A172 (cell line): ENCODE results near the gene BAMBI. TPM values are rescaled to one million over a fixed set of nuclear protein-coding genes. Genes with fewer than 3 reads are reported as not detected.
"Not testable (repeated sequence)": the region's sequence is repeated elsewhere in the genome, so short reads cannot be mapped to it uniquely, and the experiment has no call there.

Experiments used
- DNase-seq: peaks from one replicate; pipeline ENCODE4 v3.0.0-alpha.2; 2015; ENCODE audit warnings: low spot score
- total RNA-seq: library from RNA; depleted of rRNA; stranded (reverse); fragments of >200 nt; shearing (Covaris generic); gene quantifications from 2 replicates; pipeline ENCODE4 v1.2.3, GENCODE V29; 2014; rRNA removed

BAMBI gene, protein sequence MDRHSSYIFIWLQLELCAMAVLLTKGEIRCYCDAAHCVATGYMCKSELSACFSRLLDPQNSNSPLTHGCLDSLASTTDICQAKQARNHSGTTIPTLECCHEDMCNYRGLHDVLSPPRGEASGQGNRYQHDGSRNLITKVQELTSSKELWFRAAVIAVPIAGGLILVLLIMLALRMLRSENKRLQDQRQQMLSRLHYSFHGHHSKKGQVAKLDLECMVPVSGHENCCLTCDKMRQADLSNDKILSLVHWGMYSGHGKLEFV
- total RNA-seq = 36.2 and 43.8 TPM in 2 replicates

DNA sequence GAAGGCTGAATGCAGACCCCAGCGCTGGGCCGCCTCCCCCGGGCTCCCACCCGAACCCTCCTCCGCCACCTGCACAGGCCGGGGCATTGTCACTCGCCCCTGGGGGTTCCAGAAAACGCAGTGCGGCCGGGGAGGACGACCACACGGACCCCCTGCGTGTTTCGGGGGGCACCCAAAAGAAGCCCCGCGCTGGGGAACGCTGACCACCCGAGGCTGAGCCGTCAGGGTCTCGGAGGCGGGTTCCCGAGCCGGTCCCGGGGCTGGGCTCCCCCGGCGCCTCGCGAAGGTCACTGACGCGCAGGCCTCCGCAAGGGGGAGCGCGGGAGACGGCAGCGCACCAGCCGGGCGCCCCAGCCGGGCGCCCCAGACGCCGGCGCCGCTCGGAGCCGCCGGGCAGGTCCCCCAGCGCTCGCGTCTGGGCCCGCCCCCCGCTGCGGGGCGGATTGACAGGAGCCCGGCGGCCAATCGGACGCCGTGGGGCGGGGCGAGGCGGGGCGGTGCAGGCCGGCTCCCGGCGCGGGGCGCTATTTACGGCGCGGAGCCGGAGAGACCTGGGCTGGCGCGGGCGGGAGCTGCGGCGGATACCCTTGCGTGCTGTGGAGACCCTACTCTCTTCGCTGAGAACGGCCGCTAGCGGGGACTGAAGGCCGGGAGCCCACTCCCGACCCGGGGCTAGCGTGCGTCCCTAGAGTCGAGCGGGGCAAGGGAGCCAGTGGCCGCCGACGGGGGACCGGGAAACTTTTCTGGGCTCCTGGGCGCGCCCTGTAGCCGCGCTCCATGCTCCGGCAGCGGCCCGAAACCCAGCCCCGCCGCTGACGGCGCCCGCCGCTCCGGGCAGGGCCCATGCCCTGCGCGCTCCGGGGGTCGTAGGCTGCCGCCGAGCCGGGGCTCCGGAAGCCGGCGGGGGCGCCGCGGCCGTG is at the start of gene BAMBI:
BAMBI (plus strand) TSS at position 554 of the 920 bp plus-strand sequence. CDS start 377 bp downstream, outside the sequence.
- DNase-seq = peak; percentile 75

DNA sequence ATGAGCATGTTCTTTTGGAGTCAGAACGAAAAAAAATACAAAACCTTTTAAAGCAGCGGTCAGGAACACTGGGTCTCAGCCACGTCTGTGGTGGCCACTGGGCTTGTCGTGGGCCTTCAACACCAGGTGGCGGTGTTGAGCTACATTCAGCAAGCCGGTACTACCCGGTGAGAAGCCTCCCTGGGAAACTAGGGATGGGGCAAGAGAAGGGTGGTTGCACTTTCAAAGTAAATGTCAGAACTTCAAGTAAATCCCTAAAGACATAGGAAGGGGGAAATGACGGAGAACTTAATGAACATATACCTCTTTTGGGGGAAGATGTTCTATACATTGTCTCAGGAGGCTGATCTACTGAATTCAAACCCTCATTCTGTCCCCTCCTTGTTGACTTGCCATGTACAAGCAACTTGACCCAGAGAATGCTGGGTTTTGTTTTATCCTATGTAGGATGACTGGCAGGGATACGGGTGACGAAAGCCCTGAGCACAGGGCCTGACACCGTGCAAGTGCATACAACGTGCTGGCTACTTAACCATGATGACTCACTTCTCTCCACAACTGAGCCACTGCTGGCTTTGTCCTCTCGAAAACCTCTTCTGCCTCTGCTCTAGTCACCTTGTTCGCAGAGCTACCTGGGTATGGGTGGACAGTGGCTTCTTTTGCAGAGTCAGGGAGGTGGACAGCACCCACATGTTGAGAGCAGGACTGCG is 49.0 kb upstream of the BAMBI start:
- DNase-seq = peak; percentile 76

DNA sequence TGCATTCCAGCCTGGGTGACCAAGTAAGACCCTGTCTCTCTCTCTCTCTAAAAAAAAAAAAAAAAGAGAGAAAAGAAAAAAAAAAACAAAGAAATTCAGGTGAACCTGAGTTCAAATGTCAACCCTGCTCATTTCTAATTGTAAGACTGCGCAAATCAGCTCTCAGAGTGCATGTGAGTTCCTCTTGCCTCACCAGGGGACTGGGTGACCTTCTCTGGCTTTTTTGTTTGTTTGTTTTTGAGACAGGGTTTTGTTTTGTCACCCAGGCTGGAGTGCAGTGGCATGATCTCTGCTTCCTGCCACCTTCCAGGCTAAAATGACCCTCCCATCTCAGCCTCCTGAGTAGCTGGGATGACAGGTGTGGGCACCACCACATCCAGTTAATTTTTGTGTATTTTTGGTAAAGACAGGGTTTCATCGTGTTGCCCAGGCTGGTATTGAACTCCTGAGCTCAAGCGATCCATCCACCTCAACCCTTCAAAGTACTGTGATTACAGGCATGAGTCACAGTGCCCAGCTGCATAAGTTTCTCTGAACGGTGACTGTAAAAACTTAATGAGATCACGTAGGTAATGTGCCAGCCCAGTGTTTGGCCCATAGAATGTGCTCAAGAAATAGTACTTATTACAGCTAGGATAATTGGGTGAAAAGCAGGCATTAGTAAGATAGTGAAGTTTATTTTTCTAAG is 45.3 kb upstream of the BAMBI start:
- DNase-seq = peak; percentile 77

DNA sequence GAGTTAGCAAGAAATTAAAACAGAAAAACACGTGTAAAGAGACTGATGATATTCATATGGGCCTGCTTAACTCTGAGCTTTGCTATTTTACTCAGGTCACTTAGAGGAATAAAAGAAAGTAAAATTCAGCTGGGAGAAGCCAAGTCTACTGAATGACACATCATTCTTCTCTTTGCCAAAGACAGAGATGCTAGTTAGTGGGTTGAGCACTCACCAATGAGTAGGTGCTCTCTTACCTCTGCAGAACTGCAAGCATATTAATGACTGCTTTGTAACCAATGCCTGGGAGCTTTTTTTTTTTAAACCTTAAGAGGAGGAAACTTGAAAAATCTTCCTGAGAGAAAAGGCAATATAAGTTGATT is 44.8 kb upstream of the BAMBI start:
- DNase-seq = peak; percentile 40

DNA sequence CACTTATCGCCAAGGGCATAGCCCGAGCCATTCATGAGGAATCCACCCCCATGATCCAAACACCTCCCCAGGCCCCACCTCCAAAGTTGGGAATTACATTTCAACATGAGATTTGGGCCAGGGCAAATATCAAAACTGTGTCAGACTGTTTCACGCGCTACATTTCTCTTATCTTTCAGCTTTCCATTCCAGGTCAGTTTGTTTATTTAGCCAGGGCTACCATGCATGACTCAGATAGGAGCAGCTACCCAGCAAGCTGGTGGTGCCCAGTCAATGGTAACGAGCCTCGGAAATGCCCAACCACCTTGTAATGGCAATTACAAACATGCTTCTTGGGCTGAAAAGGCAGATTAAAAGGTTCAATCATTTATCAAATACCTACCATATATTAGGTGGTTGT is 43.6 kb upstream of the BAMBI start:
- DNase-seq = peak; percentile 90

DNA sequence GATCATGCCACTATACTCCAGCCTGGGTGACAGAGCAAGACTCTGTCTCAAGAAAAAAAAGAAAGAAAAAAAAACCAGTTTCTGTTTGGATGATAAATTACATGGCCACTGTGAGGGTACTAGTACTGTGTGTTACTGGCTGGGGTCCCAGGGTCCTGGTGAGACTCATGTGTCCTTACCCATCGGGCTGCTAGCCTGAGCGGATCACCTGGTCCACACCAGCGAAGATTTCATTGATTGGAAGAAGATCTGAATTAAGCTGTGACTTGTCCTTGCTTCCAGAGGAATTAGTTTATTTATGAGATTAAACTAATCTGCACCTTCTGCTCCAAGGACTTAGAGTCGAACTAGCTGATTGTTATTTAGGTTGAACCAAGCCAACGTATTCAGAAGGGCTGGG is 40.0 kb upstream of the BAMBI start:
- DNase-seq = no peak

DNA sequence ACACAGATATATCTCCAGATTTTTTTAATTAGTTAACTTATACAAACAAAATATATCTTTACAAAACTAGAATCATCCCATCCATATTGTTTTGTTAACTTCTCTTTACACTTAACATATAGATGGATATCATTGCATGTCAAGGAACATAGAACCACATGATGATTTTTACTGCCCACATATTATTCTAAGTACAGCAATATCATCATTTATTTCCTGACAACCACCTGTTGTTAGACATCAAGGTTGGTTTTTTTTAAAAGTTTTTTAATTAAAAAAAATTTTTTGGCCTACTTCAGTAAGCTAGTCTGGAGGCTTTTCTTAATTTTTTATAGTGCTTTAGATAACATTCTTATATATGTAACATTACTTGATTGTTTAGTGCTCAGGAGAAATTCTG is 38.9 kb upstream of the BAMBI start:
- no peak for DNase-seq

DNA sequence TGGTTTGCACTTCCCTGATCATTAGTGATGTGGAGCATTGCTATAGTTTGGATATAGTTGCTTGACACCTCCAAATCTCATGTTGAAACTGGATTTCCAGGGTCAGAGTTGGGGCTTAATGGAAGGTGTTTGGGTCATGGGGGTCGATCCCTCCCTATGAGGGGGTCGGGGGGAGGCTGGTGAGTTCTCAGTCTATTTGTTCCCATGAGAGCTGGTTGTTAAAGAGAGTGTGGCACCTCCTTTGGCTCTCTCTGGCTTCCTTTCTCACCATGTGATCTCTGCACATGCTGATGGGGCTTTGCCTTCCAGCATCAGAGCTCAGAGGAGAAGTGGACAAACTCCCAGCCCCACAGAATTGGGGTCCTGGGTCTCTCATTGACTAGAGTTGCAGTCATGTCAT is 36.8 kb upstream of the BAMBI start:
- DNase-seq = no peak

DNA sequence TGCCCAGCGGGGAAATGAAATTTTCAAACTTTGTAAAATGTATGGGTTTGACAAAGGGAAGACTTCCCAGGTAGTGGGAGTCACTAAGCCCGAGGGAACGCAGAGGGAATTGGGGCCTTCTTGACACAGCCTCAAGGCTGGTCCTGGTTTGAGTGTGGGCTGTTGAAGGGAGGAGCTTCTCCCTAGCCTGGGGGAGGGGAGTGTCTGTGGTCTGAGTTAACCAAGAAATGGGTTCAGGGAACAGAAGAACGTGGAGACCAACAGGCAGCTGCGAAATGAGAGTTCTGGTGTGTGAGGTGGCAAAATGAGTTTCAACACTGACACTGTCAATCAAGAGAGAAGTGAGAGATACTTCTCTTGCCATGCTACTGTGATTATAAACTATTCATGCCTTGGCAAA is 32.7 kb upstream of the BAMBI start:
- DNase-seq = no peak

DNA sequence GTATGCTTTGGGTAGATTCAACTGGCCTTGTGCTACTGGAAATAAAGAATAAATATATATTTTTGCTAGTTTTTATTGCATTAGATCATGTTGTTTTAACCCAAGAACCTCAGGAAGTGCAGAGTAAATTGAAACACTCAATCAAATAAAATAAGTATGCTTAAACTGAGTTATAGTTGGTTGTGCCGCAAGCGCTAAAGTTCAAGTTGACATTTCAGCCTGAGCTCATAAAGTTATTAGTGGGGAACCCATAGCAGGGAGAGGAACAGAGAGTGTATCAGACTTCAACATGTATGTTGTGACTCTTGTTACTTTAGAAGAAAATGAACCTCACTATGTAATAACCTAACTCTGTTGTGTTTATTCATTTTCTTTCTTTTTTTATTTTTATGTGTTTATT is 25.2 kb upstream of the BAMBI start:
- DNase-seq = no peak

DNA sequence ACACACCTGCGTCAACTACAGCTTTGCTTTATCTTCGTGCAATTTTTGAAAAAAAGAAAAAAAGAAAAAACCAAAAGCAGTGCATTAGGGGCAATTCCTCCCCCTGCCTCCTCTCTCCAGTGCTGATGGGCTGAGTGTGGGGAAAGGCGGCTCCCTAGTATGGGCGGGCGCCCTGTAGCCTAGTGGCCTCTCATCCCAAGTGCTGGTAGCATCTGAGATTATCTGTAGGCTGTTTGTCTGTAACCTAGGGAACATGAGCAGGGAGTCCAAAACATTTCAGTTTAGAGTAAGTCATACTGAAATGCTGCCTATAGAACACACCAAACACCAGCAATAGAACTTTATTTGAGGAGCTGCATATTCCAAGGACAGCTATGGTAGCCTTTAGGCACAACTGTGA is 24.6 kb upstream of the BAMBI start:
- no peak for DNase-seq

DNA sequence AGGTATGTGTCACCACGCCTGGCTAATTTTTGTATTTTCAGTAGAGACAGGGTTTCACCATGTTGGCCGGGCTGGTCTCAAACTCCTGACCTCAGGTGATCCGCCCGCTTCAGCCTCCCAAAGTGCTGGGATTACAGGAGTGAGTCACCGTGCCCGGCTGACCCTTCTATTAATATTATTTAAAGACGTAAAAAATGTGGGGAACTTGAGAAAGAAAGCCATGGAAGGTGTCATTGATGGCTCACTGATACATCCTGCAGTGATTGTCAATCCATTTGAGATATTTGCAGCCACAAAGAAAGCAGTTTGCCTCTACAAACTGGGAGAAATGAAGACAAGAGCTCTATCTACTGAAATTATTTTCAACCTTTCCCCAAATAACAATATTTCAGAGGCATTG is 18.5 kb upstream of the BAMBI start:
- DNase-seq = not testable (repeated sequence)

DNA sequence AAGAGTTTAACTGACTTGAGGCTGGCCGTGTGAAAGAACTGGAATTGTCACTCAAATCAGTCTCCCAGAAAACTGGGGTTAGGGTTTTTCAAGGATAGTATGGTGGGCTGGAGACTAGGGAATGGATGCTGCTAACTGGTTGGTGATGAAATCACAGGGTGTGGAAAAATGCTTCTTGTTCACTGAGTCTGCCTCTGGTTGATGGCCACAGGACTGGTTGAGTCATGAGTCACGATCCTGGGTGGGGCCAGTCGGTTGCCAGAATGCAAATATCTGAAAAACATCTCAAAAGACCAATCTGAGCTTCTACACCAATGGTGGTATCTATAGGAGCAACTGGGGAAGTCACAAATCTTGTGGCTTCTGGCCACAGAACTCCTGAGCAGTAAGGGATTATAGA is 16.3 kb upstream of the BAMBI start:
- peak; percentile 89 for DNase-seq

DNA sequence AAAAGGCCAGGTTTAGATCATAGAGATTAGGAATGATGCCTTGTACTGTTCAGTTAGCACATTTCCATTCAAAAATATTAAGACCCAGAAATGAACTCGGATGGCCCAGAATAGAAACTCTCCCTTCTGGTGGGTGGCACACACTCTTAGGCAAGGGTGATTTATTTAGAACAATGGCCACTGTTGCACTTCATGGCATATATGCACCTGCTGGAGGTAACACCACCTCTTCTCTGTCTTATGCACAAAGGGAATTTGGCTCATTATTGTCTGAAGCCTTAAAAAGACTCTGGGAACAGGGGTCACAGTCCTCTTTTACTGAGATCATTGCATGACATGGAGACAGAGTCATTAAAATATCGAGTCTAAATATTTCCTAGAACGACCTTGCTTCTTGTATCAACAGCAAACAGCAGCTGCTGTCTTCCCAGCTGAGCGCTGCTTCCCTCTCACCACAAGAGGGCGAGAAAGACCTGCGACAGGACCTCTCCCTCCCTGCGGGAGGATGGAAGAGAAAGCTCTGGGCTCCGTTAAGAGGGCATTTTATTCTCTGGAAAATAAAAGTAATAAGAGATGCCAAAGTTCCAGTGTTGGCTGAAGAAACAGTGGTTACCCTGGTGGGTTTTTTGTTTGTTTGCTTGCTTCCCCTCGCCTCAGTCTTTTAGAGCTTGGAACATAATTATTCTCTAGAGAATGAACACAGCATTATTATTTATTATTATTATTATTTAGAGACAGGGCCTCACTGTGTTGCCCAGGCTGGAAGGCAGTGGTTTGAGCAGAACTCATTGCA is 13.5 kb upstream of the BAMBI start:
- peak; percentile 74 for DNase-seq

DNA sequence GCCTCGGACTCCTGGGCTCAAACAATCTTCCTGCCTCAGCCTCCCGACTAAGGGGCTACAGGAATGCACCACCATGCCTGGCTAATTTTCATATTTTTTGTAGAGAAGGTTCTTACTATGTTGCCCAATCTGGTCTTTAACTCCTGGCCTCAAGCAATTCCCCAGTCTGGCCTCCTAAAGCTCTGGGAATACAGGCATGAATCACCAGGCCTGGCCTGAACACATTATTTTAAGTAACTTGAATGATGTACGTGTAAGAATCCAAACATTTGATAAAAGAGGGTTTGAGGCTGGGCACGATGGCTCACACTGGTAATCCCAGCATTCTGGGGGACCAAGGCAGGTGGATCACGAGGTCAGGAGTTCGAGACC is 13.0 kb upstream of the BAMBI start:
- DNase-seq = no peak

DNA sequence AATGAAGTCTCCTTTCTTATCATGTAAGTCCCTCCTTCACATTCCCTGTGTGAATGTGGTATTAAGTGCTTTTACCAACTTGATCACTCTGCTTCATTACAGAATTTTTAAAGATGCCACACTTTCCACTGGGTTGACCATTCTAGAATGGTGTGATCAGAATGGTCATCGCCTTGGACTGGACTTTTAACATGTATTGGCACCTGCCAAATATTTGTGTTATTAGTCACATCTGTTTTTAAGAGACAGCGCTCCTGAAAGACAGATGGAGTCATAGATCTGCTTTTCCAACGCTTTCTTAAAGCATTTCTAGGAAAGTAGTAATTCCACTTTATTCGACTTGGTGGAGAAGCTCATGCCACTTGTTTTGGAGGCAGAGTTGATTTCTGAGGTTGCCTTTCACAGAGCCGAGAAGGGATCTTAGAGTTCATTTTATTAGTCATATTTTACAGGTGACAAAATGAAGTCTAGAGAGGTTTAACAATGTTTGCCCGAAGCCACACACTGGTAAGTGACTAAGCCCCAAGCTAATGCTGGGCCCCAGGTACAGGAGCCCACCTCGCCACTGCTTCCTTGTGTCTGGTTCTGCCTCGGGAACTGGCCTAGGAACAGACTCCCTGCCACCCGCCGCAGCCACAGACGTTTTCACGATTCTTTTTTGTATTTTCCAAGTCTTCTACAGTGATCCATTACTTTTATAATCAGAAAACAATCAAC is 10.4 kb upstream of the BAMBI start:
- DNase-seq = no peak

DNA sequence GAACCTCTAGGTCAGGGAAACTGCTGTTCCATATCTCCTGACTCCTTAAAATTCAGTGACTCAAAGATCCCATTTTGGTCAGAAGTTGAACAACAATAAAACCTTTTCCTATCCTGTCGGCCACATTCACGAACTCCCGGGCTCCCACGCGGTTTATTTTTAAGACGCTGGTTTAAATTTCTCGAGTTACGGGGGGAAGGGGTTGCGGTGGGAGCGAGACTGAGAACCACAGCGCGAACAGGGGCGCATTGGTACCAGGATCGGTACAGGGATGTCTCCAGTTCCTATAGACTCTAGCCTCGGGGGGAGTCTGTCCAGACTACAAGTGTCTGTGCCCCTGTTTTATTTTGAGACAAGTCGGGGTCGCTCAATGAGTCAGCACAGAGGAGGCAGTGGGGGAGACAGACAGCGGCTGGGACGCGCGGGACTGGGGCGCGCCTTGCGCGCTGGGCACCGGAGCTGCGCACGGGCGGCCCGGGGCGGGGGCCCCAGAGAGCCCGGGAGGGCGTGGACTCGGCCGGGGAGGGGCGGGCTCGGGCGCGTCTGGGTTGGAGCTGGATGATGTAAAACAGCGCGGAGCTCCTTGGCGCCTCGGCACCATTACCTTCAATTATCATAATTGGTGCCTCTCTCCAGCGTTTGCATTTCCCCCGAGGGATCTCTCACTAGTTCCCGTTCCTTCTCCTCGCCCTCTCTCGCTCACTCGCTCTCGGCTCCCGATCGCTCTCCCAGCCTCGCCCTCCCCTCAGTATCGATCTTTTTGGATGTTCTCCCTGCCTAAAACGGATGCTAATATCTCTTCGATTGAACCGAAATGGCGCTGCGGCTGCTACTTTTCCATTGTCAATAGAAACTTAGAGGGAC is 8.7 kb upstream of the BAMBI start:
- no peak for DNase-seq

DNA sequence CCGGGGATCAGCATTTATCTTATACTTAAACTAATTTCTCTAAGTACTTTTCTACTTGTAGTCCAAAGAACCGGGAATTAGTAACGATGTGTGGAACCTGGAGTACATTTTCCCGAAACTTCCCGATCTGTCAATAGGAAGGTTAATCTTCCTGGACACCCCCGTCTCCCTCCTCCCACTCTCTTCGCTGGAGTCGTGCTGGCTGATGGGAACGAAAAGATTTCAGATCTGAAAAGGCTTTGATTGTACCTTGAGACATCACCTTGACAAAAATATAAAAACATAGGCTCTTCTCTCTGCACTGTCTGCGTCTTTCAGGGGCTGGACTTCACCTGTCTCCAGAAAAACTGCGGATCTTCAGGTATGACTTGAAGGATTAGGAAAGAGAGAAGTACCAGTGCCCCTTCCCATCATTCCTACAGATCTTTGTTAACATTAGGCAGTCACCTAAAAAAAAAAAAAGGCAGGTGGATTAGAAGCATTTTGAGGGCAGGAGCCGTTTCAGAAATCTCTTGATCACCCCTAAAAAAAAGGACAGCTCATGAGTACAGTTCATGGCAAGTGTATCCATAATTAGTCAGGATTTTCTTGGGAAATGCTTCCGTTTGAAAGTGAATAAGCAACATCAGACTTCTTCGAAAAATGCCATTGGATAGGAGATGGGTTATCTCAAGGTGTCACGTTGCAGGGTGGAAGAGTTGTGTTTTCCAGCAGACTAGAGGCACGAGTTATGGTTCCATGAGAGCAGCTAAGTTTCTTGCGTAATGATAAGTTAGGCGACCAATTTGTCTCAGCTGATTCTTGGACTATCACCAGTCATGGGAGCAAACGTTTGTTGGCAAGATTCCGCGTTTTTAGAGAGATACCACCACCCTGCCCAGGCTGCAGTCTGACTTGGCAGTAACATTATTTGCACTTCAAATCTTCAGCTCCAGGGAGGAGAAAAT is 7.8 kb upstream of the BAMBI start:
- no peak for DNase-seq
